Neuronal stem cell (in vitro differentiated cells): ENCODE data around the gene FRAS1.

Source experiments
- DNase-seq: peaks from one replicate; pipeline ENCODE4 v3.0.0-alpha.2; 2013; ENCODE audit warnings: low spot score
- H2AFZ ChIP-seq: one replicate; pipeline ENCODE4 v1.6.1; 2013; ENCODE audit warnings: mild to moderate bottlenecking, low read length, inconsistent platforms
- H2AK5ac ChIP-seq: 2 replicates; pipeline ENCODE4 v1.6.1; 2013; ENCODE audit warnings: low read depth, mild to moderate bottlenecking, inconsistent platforms, low read length, moderate library complexity, mixed read lengths
- H2BK120ac ChIP-seq: 2 replicates; pipeline ENCODE4 v1.6.1; 2013; ENCODE audit warnings: low read depth, mild to moderate bottlenecking, inconsistent platforms, low read length, moderate library complexity, mixed read lengths
- H2BK12ac ChIP-seq: one replicate; pipeline ENCODE4 v1.6.1; 2013; ENCODE audit warnings: low read length, inconsistent platforms
- H2BK15ac ChIP-seq: 2 replicates; pipeline ENCODE4 v1.6.1; 2013; ENCODE audit warnings: mild to moderate bottlenecking, low read length, inconsistent platforms, mixed read lengths
- H2BK5ac ChIP-seq: one replicate; pipeline ENCODE4 v1.6.1; 2013; ENCODE audit warnings: inconsistent platforms, mild to moderate bottlenecking, low read length, moderate library complexity
- H3K14ac ChIP-seq: one replicate; pipeline ENCODE4 v1.6.1; 2013; ENCODE audit warnings: low read length, inconsistent platforms
- H3K18ac ChIP-seq: 2 replicates; pipeline ENCODE4 v1.6.1; 2013; ENCODE audit warnings: low read length, inconsistent platforms
- H3K23ac ChIP-seq: 2 replicates; pipeline ENCODE4 v1.6.1; 2013; ENCODE audit warnings: low read depth, mild to moderate bottlenecking, mixed read lengths, low read length, inconsistent platforms; ENCODE audit not compliant: poor library complexity
- H3K27ac ChIP-seq: replicated peaks from 3 replicates; pipeline ENCODE4 v1.5.1; 2013; ENCODE audit warnings: low read length, inconsistent platforms
- H3K27me3 ChIP-seq, 3 experiments: 2 replicates each; pipeline ENCODE4 v1.6.1; 2013; ENCODE audit warnings: low read length in 3 of 3, mild to moderate bottlenecking in 2 of 3, inconsistent platforms in 1 of 3, low read depth in 1 of 3, mixed read lengths in 1 of 3, moderate library complexity in 1 of 3; ENCODE audit not compliant: control insufficient read depth in 3 of 3, insufficient read depth in 3 of 3
- H3K36me3 ChIP-seq, 2 donors: replicated peaks in 1 of 2; 2 replicates each; pipeline ENCODE4 v1.6.1; 2013; ENCODE audit warnings: low read length in 2 of 2; ENCODE audit not compliant: control insufficient read depth in 2 of 2, insufficient read depth in 2 of 2
- H3K4ac ChIP-seq: 2 replicates; pipeline ENCODE4 v1.6.1; 2013; ENCODE audit warnings: inconsistent platforms, mild to moderate bottlenecking, low read length, moderate library complexity
- H3K4me1 ChIP-seq, 2 donors: 1 replicate in 1 of 2; 2 replicates in 1 of 2; pipeline ENCODE4 v1.6.1; 2013; ENCODE audit warnings: low read length in 2 of 2, low read depth in 1 of 2; ENCODE audit not compliant: control insufficient read depth in 2 of 2, insufficient read depth in 1 of 2
- H3K4me2 ChIP-seq: one replicate; pipeline ENCODE4 v1.6.1; 2013; ENCODE audit warnings: mild to moderate bottlenecking, low read length, inconsistent platforms; ENCODE audit not compliant: insufficient read depth, poor library complexity, severe bottlenecking
- H3K4me3 ChIP-seq, 2 donors: 2 replicates each; pipeline ENCODE4 v1.5.1; 2013; ENCODE audit warnings: low read length in 2 of 2, mild to moderate bottlenecking in 2 of 2, inconsistent platforms in 1 of 2, moderate library complexity in 1 of 2
- H3K79me1 ChIP-seq: one replicate; pipeline ENCODE4 v1.6.1; 2013; ENCODE audit warnings: low read depth, mild to moderate bottlenecking, inconsistent platforms, low read length, moderate library complexity
- H3K9ac ChIP-seq: one replicate; pipeline ENCODE4 v1.6.1; 2013; ENCODE audit warnings: mild to moderate bottlenecking, low read depth, low read length, inconsistent platforms; ENCODE audit not compliant: poor library complexity
- H3K9me3 ChIP-seq, 2 donors: replicated peaks in 1 of 2; 2 replicates each; pipeline versions ENCODE3 to v1.6.1; 2013; ENCODE audit warnings: low read length in 2 of 2, mild to moderate bottlenecking in 2 of 2, inconsistent platforms in 1 of 2, low read depth in 1 of 2, mixed read lengths in 1 of 2, moderate library complexity in 1 of 2; ENCODE audit not compliant: control insufficient read depth in 2 of 2, insufficient read depth in 1 of 2
- H4K8ac ChIP-seq: one replicate; pipeline ENCODE4 v1.6.1; 2013; ENCODE audit warnings: low read depth, mild to moderate bottlenecking, inconsistent platforms, low read length, moderate library complexity
- H4K91ac ChIP-seq: one replicate; pipeline ENCODE4 v1.6.1; 2013; ENCODE audit warnings: low read length, low read depth, mild to moderate bottlenecking, inconsistent platforms; ENCODE audit not compliant: poor library complexity
- WGBS, 2 donors: extraction: QIAGEN DNeasy Blood & Tissue Kit; methylation state at CpG; one replicate each; pipeline ENCODE4 v1.1.7; 2013; ENCODE audit warnings: missing lambda C conversion rate in 2 of 2, mixed read lengths in 1 of 2; ENCODE audit not compliant: insufficient read length in 2 of 2, insufficient replicate concordance in 1 of 2; ENCODE audit errors: extremely low coverage in 2 of 2; 5-methylcytosine and 5-hydroxymethylcytosine counted together

Gene FRAS1

GRCh38 chr4:78553529-78554060, 496.5 kb downstream of the FRAS1 start:
- H2BK12ac ChIP-seq: no peak overlapping the region
- H3K4me3 ChIP-seq: no peak overlapping the region
- H3K4ac ChIP-seq: no peak overlapping the region
- no peak overlapping the region for H3K9ac ChIP-seq
- peaks cover 0 to 6% of the 10 kb centered on the region in 2 donors for H3K4me1 ChIP-seq
- H3K36me3 ChIP-seq: no peaks in the 10 kb centered on the region
- peaks cover 0 to 42% (median 4%) of the 10 kb centered on the region in 3 experiments for H3K27me3 ChIP-seq
- H2BK120ac ChIP-seq: no peak overlapping the region
- H2AFZ ChIP-seq: no peak overlapping the region
- DNase-seq: no peak
- no peak overlapping the region for H3K27ac ChIP-seq
- no peak overlapping the region for H2BK15ac ChIP-seq
- H4K91ac ChIP-seq: no peak overlapping the region
- no peak overlapping the region for H2AK5ac ChIP-seq
- H3K18ac ChIP-seq: no peak overlapping the region
- H2BK5ac ChIP-seq: no peak overlapping the region
- no peaks in the 10 kb centered on the region for H3K79me1 ChIP-seq
- H3K4me2 ChIP-seq: no peak overlapping the region
- H3K23ac ChIP-seq: no peak overlapping the region
- no peaks in the 10 kb centered on the region for H3K9me3 ChIP-seq
- H4K8ac ChIP-seq: no peak overlapping the region
- no peak overlapping the region for H3K14ac ChIP-seq

GRCh38 chr4:78556665-78557064, 499.5 kb downstream of the FRAS1 start:
- Histone ChIP-seq H2AK5ac (no peak overlapping the region), H3K36me3 (no peaks in the 10 kb centered on the region), H3K18ac (no peak overlapping the region), H2BK5ac (no peak overlapping the region), H3K4me2 (no peak overlapping the region), H2BK15ac (no peak overlapping the region), H4K91ac (no peak overlapping the region), H3K4me1 (peaks cover 2 to 4% of the 10 kb centered on the region in 2 donors), H3K27ac (no peak overlapping the region), H3K79me1 (no peaks in the 10 kb centered on the region), H2BK12ac (no peak overlapping the region), H3K14ac (no peak overlapping the region), H3K4ac (no peak overlapping the region), H2BK120ac (no peak overlapping the region), H3K4me3 (no peak overlapping the region), H3K9ac (no peak overlapping the region), H4K8ac (no peak overlapping the region), H2AFZ (no peak overlapping the region), H3K23ac (no peak overlapping the region), H3K9me3 (no peaks in the 10 kb centered on the region), H3K27me3 (peaks cover 0 to 18% (median 0%) of the 10 kb centered on the region in 3 experiments)
- DNase-seq: no peak
- WGBS, 2 donors: no CpG with 5 or more reads among the region's 4 CpGs

DNA sequence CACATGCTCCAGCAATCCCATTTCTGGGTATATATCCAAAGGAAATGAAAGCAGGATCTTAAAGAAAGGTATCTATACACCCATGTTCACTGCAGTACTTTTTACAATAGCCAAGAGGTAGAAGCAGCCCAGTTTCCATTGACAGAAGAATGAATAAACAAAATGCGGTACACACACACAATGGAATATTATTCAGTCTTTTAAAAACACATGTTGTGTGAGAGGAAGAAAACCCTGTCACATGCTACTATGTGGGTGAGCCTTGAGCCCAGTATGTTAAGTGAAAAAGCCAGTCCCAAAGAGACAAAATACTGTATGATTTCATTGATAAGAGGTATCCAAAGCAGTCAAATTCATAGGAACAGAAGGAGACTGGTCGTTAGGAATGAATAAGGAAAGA, 500.7 kb downstream of the FRAS1 start:
- 100% methylated on average over 1 of the region's 2 CpGs; no CpG with 5 or more reads in 1 of the 2 donors for WGBS, 2 donors
- H3K36me3 ChIP-seq: no peaks in the 10 kb centered on the region
- no peak overlapping the region for H3K27ac ChIP-seq
- H2BK12ac ChIP-seq: no peak overlapping the region
- H3K27me3 ChIP-seq: peaks cover 0 to 6% (median 0%) of the 10 kb centered on the region in 3 experiments
- H2AK5ac ChIP-seq: no peak overlapping the region
- no peak overlapping the region for H2BK15ac ChIP-seq
- no peak overlapping the region for H3K9ac ChIP-seq
- H3K9me3 ChIP-seq: no peaks in the 10 kb centered on the region
- no peaks in the 10 kb centered on the region for H3K79me1 ChIP-seq
- no peak for DNase-seq
- no peak overlapping the region for H3K4me3 ChIP-seq
- no peak overlapping the region for H4K8ac ChIP-seq
- H2BK5ac ChIP-seq: no peak overlapping the region
- H2AFZ ChIP-seq: no peak overlapping the region
- no peak overlapping the region for H3K4me2 ChIP-seq
- H3K18ac ChIP-seq: no peak overlapping the region
- no peak overlapping the region for H3K14ac ChIP-seq
- no peak overlapping the region for H2BK120ac ChIP-seq
- H4K91ac ChIP-seq: no peak overlapping the region
- peaks cover 0 to 3% of the 10 kb centered on the region in 2 donors for H3K4me1 ChIP-seq
- no peak overlapping the region for H3K23ac ChIP-seq
- no peak overlapping the region for H3K4ac ChIP-seq

GRCh38 chr4:78558410-78558809, 501.3 kb downstream of the FRAS1 start:
- no peak overlapping the region for H3K4ac ChIP-seq
- no peak overlapping the region for H4K91ac ChIP-seq
- H2BK12ac ChIP-seq: no peak overlapping the region
- H3K36me3 ChIP-seq: no peaks in the 10 kb centered on the region
- no peaks in the 10 kb centered on the region for H3K9me3 ChIP-seq
- H3K14ac ChIP-seq: no peak overlapping the region
- H4K8ac ChIP-seq: no peak overlapping the region
- DNase-seq: no peak
- H3K79me1 ChIP-seq: no peaks in the 10 kb centered on the region
- no peak overlapping the region for H3K4me2 ChIP-seq
- no peak overlapping the region for H2BK5ac ChIP-seq
- peaks cover 0 to 3% of the 10 kb centered on the region in 2 donors for H3K4me1 ChIP-seq
- WGBS, 2 donors: no CpG with 5 or more reads among the region's 1 CpG
- no peak overlapping the region for H3K9ac ChIP-seq
- H3K4me3 ChIP-seq: no peak overlapping the region
- no peak overlapping the region for H2AFZ ChIP-seq
- H3K18ac ChIP-seq: no peak overlapping the region
- H2BK120ac ChIP-seq: no peak overlapping the region
- no peak overlapping the region for H3K27ac ChIP-seq
- peaks cover 0 to under 1% (median 0%) of the 10 kb centered on the region in 3 experiments for H3K27me3 ChIP-seq
- no peak overlapping the region for H2BK15ac ChIP-seq
- H3K23ac ChIP-seq: no peak overlapping the region
- no peak overlapping the region for H2AK5ac ChIP-seq
